Transverse colon (tissue), 4 donors: ENCODE measurements around the gene CHST11. TPM values are rescaled to one million over a fixed set of nuclear protein-coding genes. Genes with fewer than 3 reads are reported as not detected.

Experiments
- DNase-seq: peaks from one replicate; pipeline ENCODE4 v3.0.0-alpha.2; 2019
- H3K27ac ChIP-seq, 4 donors: fragments of 200-600 bp; sonication (generic); 2 replicates each; pipeline ENCODE4 v1.5.1; 2016 to 2018; ENCODE audit warnings: inconsistent platforms in 4 of 4
- H3K27me3 ChIP-seq: fragments of 200-600 bp; sonication (generic); 2 replicates; pipeline ENCODE4 v1.5.1; 2017; ENCODE audit warnings: inconsistent platforms
- H3K36me3 ChIP-seq, 4 donors: fragments of 200-600 bp; sonication (generic); 2 replicates each; pipeline ENCODE4 v1.5.1; 2017 to 2019; ENCODE audit warnings: inconsistent platforms in 4 of 4
- H3K4me1 ChIP-seq, 4 donors: fragments of 200-600 bp; sonication (generic); 2 replicates each; pipeline ENCODE4 v1.5.1; 2017 to 2020; ENCODE audit warnings: inconsistent platforms in 4 of 4
- H3K4me3 ChIP-seq, 4 donors: fragments of 200-600 bp; sonication (generic); 1 replicate in 1 of 4; 2 replicates in 3 of 4; pipeline versions ENCODE4 v1.5.1 to v1.6.1; 2017 to 2019; ENCODE audit warnings: inconsistent platforms in 4 of 4
- H3K9me3 ChIP-seq, 2 donors: fragments of 200-600 bp; sonication (generic); 2 replicates each; pipeline ENCODE4 v1.5.1; 2017 to 2019; ENCODE audit warnings: inconsistent platforms in 2 of 2
- CTCF ChIP-seq, 5 experiments: fragments of 200-600 bp in 3 of 5; fragments of 450-650 bp in 2 of 5; sonication (generic) in 3 of 5; IDR thresholded peaks; 1 replicate in 2 of 5; 2 replicates in 3 of 5; pipeline ENCODE4 v1.5.1; 2016 to 2017; ENCODE audit warnings: antibody characterized with exemption in 5 of 5, inconsistent platforms in 3 of 5, mild to moderate bottlenecking in 2 of 5, moderate library complexity in 1 of 5
- EP300 ChIP-seq: sonication (generic); formaldehyde crosslinking; IDR thresholded peaks from one replicate; pipeline ENCODE4 v1.6.1; 2017; ENCODE audit warnings: antibody characterized with exemption, low read depth
- POLR2A ChIP-seq: fragments of 450-650 bp; IDR thresholded peaks from one replicate; pipeline ENCODE4 v1.6.1; 2016; ENCODE audit warnings: antibody characterized with exemption, mild to moderate bottlenecking, moderate library complexity
- POLR2AphosphoS5 ChIP-seq, 3 donors: sonication (generic); formaldehyde crosslinking; IDR thresholded peaks; one replicate each; pipeline ENCODE4 v1.6.1; 2016; ENCODE audit warnings: antibody characterized with exemption in 3 of 3
- WGBS, 2 donors: methylation state at CpG; one replicate each; pipeline ENCODE4 v1.1.5; 2018; ENCODE audit warnings: low coverage in 1 of 2; 5-methylcytosine and 5-hydroxymethylcytosine counted together
- in situ Hi-C, 4 donors: fragments of 200-750 bp; cut with MboI; loops; one replicate each; pipeline versions ENCODE4 v1.15.0 to v1.15.1; 2017; ENCODE audit warnings: low sequenced_read_pairs in 3 of 4, low pct_ligation_motif_present in 1 of 4, low pct_unique_long_range_greater_than_20kb in 1 of 4
- intact Hi-C: fragments of 100-400 bp; cut with DNase I; formaldehyde crosslinking; loops from one replicate; pipeline ENCODE4 v1.15.1; 2023; ENCODE audit warnings: low total_unique reads
- total RNA-seq, 4 donors: library from RNA; depleted of rRNA; stranded (reverse); fragments of >200 nt; gene quantifications; one replicate each; pipeline ENCODE4 v1.1.0, GENCODE V29; 2016

CHST11 gene
- total RNA-seq, 4 donors from 2014 or later, result 4.2 to 123 (median 31.5) TPM

GRCh38 chr12:104764225-104765091 lies 307.7 kb downstream of the CHST11 start:
- Histone ChIP-seq H3K27ac (no peak overlapping the region), H3K36me3 (no peaks in the 10 kb centered on the region), H3K9me3 (no peaks in the 10 kb centered on the region), H3K4me3 (no peak overlapping the region), H3K4me1 (peaks cover 0 to 4% (median 0%) of the 10 kb centered on the region in 4 donors), H3K27me3 (no peaks in the 10 kb centered on the region)
- in situ Hi-C loops (no loop called here), intact Hi-C loops (no loop called here)
- 57 to 59% methylated on average over 7 to 8 of the region's 8 CpGs for WGBS, 2 donors
- no peak for DNase-seq
- TF ChIP-seq POLR2AphosphoS5 (IDR thresholded peaks at IDR 0.05) (no peak), EP300 (no peak), CTCF (IDR thresholded peaks at IDR 0.05) (no peak), POLR2A (no peak)

GRCh38 chr12:104767261-104767660 lies 310.5 kb downstream of the CHST11 start:
- Histone ChIP-seq H3K4me1 (peaks cover 0 to 4% (median 0%) of the 10 kb centered on the region in 4 donors), H3K27ac (no peak overlapping the region), H3K4me3 (no peak overlapping the region), H3K9me3 (peaks cover 1 to 5% of the 10 kb centered on the region in 2 donors), H3K36me3 (no peaks in the 10 kb centered on the region), H3K27me3 (no peaks in the 10 kb centered on the region)
- in situ Hi-C loops (no loop called here), intact Hi-C loops (no loop called here)
- DNase-seq, result no peak
- no peak for TF ChIP-seq EP300
- no peak for TF ChIP-seq POLR2AphosphoS5 (IDR thresholded peaks at IDR 0.05)
- TF ChIP-seq POLR2A, result no peak
- TF ChIP-seq CTCF (IDR thresholded peaks at IDR 0.05), result no peak
- 73 to 94% methylated on average over 3 of the region's 3 CpGs for WGBS, 2 donors

- in situ Hi-C loops (no loop called here), intact Hi-C loops (no loop called here)
- peaks cover 0 to 4% (median 0%) of the 10 kb centered on the region in 4 donors for H3K4me1 ChIP-seq
- no peak for DNase-seq
- H3K27ac ChIP-seq, result no peak overlapping the region
- no peak overlapping the region for H3K4me3 ChIP-seq
- H3K36me3 ChIP-seq, result no peaks in the 10 kb centered on the region
- H3K9me3 ChIP-seq, result peaks cover 7 to 11% of the 10 kb centered on the region in 2 donors
- H3K27me3 ChIP-seq, result no peaks in the 10 kb centered on the region
- TF ChIP-seq POLR2AphosphoS5 (IDR thresholded peaks at IDR 0.05) (no peak), EP300 (no peak), POLR2A (no peak), CTCF (IDR thresholded peaks at IDR 0.05) (no peak)
These were observed 311.3 kb downstream of the CHST11 start for GRCh38 chr12:104768033-104768432.

GRCh38 chr12:104769144-104769561 lies 312.4 kb downstream of the CHST11 start:
- Histone ChIP-seq H3K9me3 (peaks cover 7 to 11% of the 10 kb centered on the region in 2 donors), H3K36me3 (no peaks in the 10 kb centered on the region), H3K4me1 (peaks cover 0 to 2% (median 0%) of the 10 kb centered on the region in 4 donors), H3K27me3 (no peaks in the 10 kb centered on the region), H3K27ac (no peak overlapping the region), H3K4me3 (no peak overlapping the region)
- no peak for DNase-seq
- TF ChIP-seq POLR2AphosphoS5 (IDR thresholded peaks at IDR 0.05) (no peak), POLR2A (no peak), CTCF (IDR thresholded peaks at IDR 0.05) (no peak), EP300 (no peak)
- in situ Hi-C loops (no loop called here), intact Hi-C loops (no loop called here)
- 80 to 87% methylated on average over 3 to 6 of the region's 6 CpGs for WGBS, 2 donors
